ENCODE data around the gene NUP62. TPM values are rescaled to one million over a fixed set of nuclear protein-coding genes. Genes with fewer than 3 reads are reported as not detected.
A peak's percentile ranks its signal among the peaks of the same experiment; 100 is the strongest.

The NUP62 gene
- total RNA-seq, 1 donor from 2014 or later: 39.3 TPM

GRCh38 chr19:49859682-49860335 is 69.5 kb downstream of the NUP62 start:
- TF ChIP-seq CTCF (IDR thresholded peaks at IDR 0.05): no peak
- no peaks in the 10 kb centered on the region for H3K9me3 ChIP-seq
- H3K27me3 ChIP-seq: no peaks in the 10 kb centered on the region
- intact Hi-C loops (cut with DNase I): no loop called here
- no peak overlapping the region for H3K27ac ChIP-seq
- no peaks in the 10 kb centered on the region for H3K4me1 ChIP-seq
- ATAC-seq: no peak
- peaks cover 76% of the 10 kb centered on the region for H3K36me3 ChIP-seq
- no peak overlapping the region for H3K4me3 ChIP-seq
- no peak for DNase-seq

DNA sequence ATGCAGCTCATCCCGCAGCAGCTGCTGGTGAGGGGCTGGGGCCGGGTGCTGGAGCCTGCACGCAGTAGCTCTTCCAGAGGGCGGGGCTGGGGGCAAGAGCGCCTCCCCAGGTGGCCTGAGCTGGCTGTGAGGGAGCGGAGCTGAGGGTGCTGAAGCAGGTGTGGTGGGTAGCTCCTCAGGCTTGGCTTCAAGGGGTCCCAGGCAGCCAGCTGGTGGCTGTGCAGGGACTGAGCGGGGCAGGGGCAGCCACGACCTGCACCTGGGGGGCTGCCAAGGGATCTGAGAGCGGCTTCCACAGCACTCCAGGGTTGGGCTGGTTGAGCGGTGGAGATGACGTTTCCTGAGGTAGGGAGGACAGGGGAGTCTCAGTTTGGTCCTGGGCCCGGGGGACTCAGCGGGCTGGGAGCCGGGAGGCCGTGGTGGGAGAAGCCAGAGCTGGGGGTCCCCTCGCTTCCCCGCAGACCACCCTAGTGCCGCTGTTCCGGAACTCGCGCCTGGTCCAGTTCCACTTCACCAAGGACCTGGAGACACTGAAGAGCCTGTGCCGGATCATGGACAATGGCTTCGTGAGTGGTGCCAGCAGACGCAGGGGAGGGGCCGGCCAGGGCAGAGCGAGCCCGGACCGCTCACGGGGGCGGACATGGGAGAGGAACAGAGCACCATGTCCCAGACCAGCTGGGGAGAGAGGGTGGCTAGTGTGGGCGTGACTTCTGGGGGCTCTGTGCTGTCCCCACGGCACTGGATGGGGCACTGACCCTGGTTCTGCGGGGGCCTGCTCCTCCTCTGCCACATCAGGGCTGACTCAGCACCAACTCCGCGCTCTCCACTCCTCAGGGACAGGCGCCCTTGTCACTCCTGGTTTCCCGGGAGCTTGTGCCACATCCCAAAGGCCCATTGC is 71.0 kb downstream of the NUP62 start:
- intact Hi-C loops (cut with DNase I): no loop called here
- no peaks in the 10 kb centered on the region for H3K9me3 ChIP-seq
- no peaks in the 10 kb centered on the region for H3K4me1 ChIP-seq
- no peak for TF ChIP-seq CTCF (IDR thresholded peaks at IDR 0.05)
- H3K4me3 ChIP-seq: no peak overlapping the region
- no peak for ATAC-seq
- no peak for DNase-seq
- no peak overlapping the region for H3K27ac ChIP-seq
- H3K27me3 ChIP-seq: no peaks in the 10 kb centered on the region
- peaks cover 67% of the 10 kb centered on the region for H3K36me3 ChIP-seq

DNA sequence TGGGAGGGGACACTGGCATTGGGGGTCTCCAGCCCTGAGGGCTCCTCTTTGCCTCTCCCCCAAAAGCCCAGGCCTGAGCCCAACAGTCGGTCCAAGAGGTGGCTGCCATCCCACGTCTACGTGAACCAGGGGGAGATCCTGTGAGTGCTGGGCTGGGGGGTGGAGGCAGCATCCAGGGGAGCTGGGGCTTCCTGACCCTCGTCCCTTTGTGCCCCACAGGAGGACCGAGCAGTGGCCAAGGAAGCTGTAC is 71.5 kb downstream of the NUP62 start:
- DNase-seq: peak; percentile 63
- ATAC-seq: no peak
- intact Hi-C loops (cut with DNase I): no loop called here
- TF ChIP-seq CTCF (IDR thresholded peaks at IDR 0.05): no peak
- Histone ChIP-seq H3K4me1 (peaks cover 3% of the 10 kb centered on the region), H3K27ac (no peak overlapping the region), H3K9me3 (no peaks in the 10 kb centered on the region), H3K27me3 (no peaks in the 10 kb centered on the region), H3K36me3 (peaks cover 62% of the 10 kb centered on the region), H3K4me3 (no peak overlapping the region)

GRCh38 chr19:49857061-49857837 is 72.1 kb downstream of the NUP62 start:
- no peak overlapping the region for H3K4me3 ChIP-seq
- no peaks in the 10 kb centered on the region for H3K27me3 ChIP-seq
- H3K9me3 ChIP-seq: no peaks in the 10 kb centered on the region
- DNase-seq: peak; percentile 61
- H3K36me3 ChIP-seq: peaks cover 61% of the 10 kb centered on the region
- H3K4me1 ChIP-seq: peaks cover 8% of the 10 kb centered on the region
- intact Hi-C loops (cut with DNase I): no loop called here
- no peak for TF ChIP-seq CTCF (IDR thresholded peaks at IDR 0.05)
- ATAC-seq: no peak
- no peak overlapping the region for H3K27ac ChIP-seq

Small RNAs within 50 kb of the gene (microRNA-seq; reads per million reads assigned to microRNA genes)
- 0.50 reads per million for gene MIR4750 (ENCODE audit: borderline microRNAs expressed)

Other genes starting within 250 kb of the NUP62 start
- gene ADM5, start 239.9 kb downstream of the NUP62 start, total RNA-seq: 1.9 TPM
- 6.1 TPM for gene CPT1C, start 238.4 kb downstream of the NUP62 start, total RNA-seq
- gene TSKS, start 166.2 kb downstream of the NUP62 start, total RNA-seq: 0.43 TPM
- gene AP2A1, start 162.5 kb downstream of the NUP62 start, total RNA-seq: 61.2 TPM
- 20.1 TPM for gene FUZ, start 116.2 kb downstream of the NUP62 start, total RNA-seq
- 45.9 TPM for gene MED25, start 111.2 kb downstream of the NUP62 start, total RNA-seq
- 104 TPM for gene PTOV1, start 78.3 kb downstream of the NUP62 start, total RNA-seq
- 83.2 TPM for gene PNKP, start 61.9 kb downstream of the NUP62 start, total RNA-seq
- gene AKT1S1, start 52.1 kb downstream of the NUP62 start, total RNA-seq: 29.4 TPM
- 57.1 TPM for gene TBC1D17, start 51.8 kb downstream of the NUP62 start, total RNA-seq
- gene IL4I1, start 32.6 kb downstream of the NUP62 start, total RNA-seq: 1.8 TPM
- 14.1 TPM for gene ATF5, start 299 bp downstream of the NUP62 start, total RNA-seq
- 2.5 TPM for gene SIGLEC11, start 31.7 kb upstream of the NUP62 start, total RNA-seq
- 39.5 TPM for gene VRK3, start 95.9 kb upstream of the NUP62 start, total RNA-seq
- 8.4 TPM for gene ZNF473, start 96.5 kb upstream of the NUP62 start, total RNA-seq
- not detected for gene IZUMO2, start 233.8 kb upstream of the NUP62 start, total RNA-seq